Mucosa of descending colon (tissue), 3 donors: ENCODE results near the gene RXFP2. TPM values are rescaled to one million over a fixed set of nuclear protein-coding genes. Genes with fewer than 3 reads are reported as not detected.

Experiments
- ATAC-seq: fragments of 200-7000 bp; cut with Tn5 transposase; one replicate; pipeline ENCODE4 v1.9.1; 2020; ENCODE audit warnings: mild to moderate bottlenecking, moderate library complexity
- DNase-seq, 3 donors: peaks; one replicate each; pipeline ENCODE4 v3.0.0-alpha.2; 2020
- H3K36me3 ChIP-seq: fragments of 200-600 bp; one replicate; pipeline ENCODE4 v1.8.0; 2021; ENCODE audit warnings: low read depth, mild to moderate bottlenecking
- H3K4me1 ChIP-seq: fragments of 200-600 bp; one replicate; pipeline ENCODE4 v1.8.0; 2021; ENCODE audit warnings: low read depth, mild to moderate bottlenecking
- H3K4me3 ChIP-seq: fragments of 200-600 bp; one replicate; pipeline ENCODE4 v1.8.0; 2021; ENCODE audit warnings: mild to moderate bottlenecking
- H3K9me3 ChIP-seq: fragments of 200-600 bp; one replicate; pipeline ENCODE4 v1.8.0; 2021; ENCODE audit warnings: mild to moderate bottlenecking
- intact Hi-C, 2 donors: fragments of 100-400 bp; cut with DNase I in 1 of 2; cut with micrococcal nuclease in 1 of 2; formaldehyde crosslinking; loops; one replicate each; pipeline versions ENCODE4 v1.11.0 to v1.11.1; 2022; cut with DNase I, micrococcal nuclease
- long read RNA-seq, 2 donors: library from polyadenylated mRNA; unstranded; transcript quantifications; one replicate each; pipeline ENCODE4 v2.0.0, GENCODE V29; 2019 to 2021
- total RNA-seq, 3 donors: library from RNA; stranded (reverse); fragmentation: NEBNext Ultra II Directional in 2 of 3; extraction: Animal tissue kit (Norgen Biotek cat#: 25700) in 2 of 3; gene quantifications; one replicate each; pipeline versions ENCODE4 v1.2.1 to v1.2.4, GENCODE V29; 2021 to 2023
- TF ChIP-seq, protein P1 (sequence below): fragments of 200-600 bp; IDR thresholded peaks from one replicate; pipeline ENCODE4 v1.8.0; 2022; ENCODE audit warnings: antibody characterized with exemption, mild to moderate bottlenecking
- donor health status: DM: no; HTN: no; CAD: no; lungs with moderate emphysema.
- donor health status: DM: no; HTN: no; CAD: no.
- donor health status: DM: no; HTN: yes; CAD: no.

The RXFP2 gene
- not detected for total RNA-seq
- long read RNA-seq, donor 1 = 0 reads
- long read RNA-seq, donor 2 = 0 reads

GRCh38 chr13:31739226-31739625 lies at the start of gene RXFP2:
RXFP2 (plus strand) TSS chr13:31739526; CDS start chr13:31739613, 87 bp downstream.
- intact Hi-C loops = loop anchor here in 1 of 2 donors (10.0 kb wide), 1 partner anchor 204 kb away; no protein-coding TSS in a partner anchor
- TF ChIP-seq, protein P1, sequence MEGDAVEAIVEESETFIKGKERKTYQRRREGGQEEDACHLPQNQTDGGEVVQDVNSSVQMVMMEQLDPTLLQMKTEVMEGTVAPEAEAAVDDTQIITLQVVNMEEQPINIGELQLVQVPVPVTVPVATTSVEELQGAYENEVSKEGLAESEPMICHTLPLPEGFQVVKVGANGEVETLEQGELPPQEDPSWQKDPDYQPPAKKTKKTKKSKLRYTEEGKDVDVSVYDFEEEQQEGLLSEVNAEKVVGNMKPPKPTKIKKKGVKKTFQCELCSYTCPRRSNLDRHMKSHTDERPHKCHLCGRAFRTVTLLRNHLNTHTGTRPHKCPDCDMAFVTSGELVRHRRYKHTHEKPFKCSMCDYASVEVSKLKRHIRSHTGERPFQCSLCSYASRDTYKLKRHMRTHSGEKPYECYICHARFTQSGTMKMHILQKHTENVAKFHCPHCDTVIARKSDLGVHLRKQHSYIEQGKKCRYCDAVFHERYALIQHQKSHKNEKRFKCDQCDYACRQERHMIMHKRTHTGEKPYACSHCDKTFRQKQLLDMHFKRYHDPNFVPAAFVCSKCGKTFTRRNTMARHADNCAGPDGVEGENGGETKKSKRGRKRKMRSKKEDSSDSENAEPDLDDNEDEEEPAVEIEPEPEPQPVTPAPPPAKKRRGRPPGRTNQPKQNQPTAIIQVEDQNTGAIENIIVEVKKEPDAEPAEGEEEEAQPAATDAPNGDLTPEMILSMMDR = no peak
- Histone ChIP-seq H3K4me1 (no peaks in the 10 kb centered on the region), H3K9me3 (no peaks in the 10 kb centered on the region), H3K4me3 (no peak within 1 kb of the TSS), H3K36me3 (no peaks in the 10 kb centered on the region)
- no peak for DNase-seq
- no peak for ATAC-seq

DNA sequence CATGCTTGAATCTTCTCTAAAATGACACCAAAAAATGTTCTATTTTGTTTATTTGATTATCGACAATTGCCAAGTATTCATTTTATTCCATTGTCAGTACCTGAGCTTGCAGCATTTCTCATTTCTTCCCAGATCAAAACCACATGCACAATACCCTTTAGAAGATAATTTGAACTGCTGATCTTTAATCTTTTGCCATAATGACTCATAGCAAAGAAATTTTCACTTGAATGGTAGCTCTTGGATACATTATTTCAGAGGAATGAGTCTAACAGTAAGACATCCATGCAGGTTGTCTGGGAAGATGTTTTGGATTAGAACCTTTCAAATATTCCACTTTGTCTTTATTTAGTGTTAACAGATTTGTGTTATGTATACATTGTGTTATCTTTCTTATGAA lies 42.0 kb upstream of the RXFP2 start:
- no peak for DNase-seq
- TF ChIP-seq, protein P1 = no peak
- ATAC-seq = no peak
- peaks cover 3% of the 10 kb centered on the region for H3K9me3 ChIP-seq
- no peaks in the 10 kb centered on the region for H3K36me3 ChIP-seq
- intact Hi-C loops = no loop called here
- H3K4me3 ChIP-seq = no peak overlapping the region
- no peaks in the 10 kb centered on the region for H3K4me1 ChIP-seq

GRCh38 chr13:31699650-31700049 lies 39.7 kb upstream of the RXFP2 start:
- TF ChIP-seq, protein P1 = no peak
- Histone ChIP-seq H3K9me3 (no peaks in the 10 kb centered on the region), H3K4me3 (no peak overlapping the region), H3K4me1 (no peaks in the 10 kb centered on the region), H3K36me3 (no peaks in the 10 kb centered on the region)
- intact Hi-C loops = no loop called here
- ATAC-seq = no peak
- no peak for DNase-seq

GRCh38 chr13:31703780-31704179 lies 35.5 kb upstream of the RXFP2 start:
- H3K4me1 ChIP-seq = no peaks in the 10 kb centered on the region
- no peaks in the 10 kb centered on the region for H3K9me3 ChIP-seq
- DNase-seq (no peak), ATAC-seq (no peak)
- intact Hi-C loops = no loop called here
- no peak overlapping the region for H3K4me3 ChIP-seq
- TF ChIP-seq, protein P1 = no peak
- H3K36me3 ChIP-seq = no peaks in the 10 kb centered on the region

GRCh38 chr13:31706105-31706504 lies 33.2 kb upstream of the RXFP2 start:
- no peaks in the 10 kb centered on the region for H3K9me3 ChIP-seq
- H3K36me3 ChIP-seq = no peaks in the 10 kb centered on the region
- no peak overlapping the region for H3K4me3 ChIP-seq
- no peaks in the 10 kb centered on the region for H3K4me1 ChIP-seq
- DNase-seq (no peak), ATAC-seq (no peak)
- TF ChIP-seq, protein P1 = no peak
- intact Hi-C loops = no loop called here

GRCh38 chr13:31717583-31717982 lies 21.7 kb upstream of the RXFP2 start:
- no peaks in the 10 kb centered on the region for H3K4me1 ChIP-seq
- DNase-seq (no peak), ATAC-seq (no peak)
- TF ChIP-seq, protein P1 = no peak
- H3K4me3 ChIP-seq = no peak overlapping the region
- H3K36me3 ChIP-seq = no peaks in the 10 kb centered on the region
- no peaks in the 10 kb centered on the region for H3K9me3 ChIP-seq
- intact Hi-C loops = no loop called here
